SKM-1 treated with dmso at 0.1 percent for 144 hours (cell line): ENCODE measurements around the gene OR14C36.
"Not testable (repeated sequence)": the region's sequence is repeated elsewhere in the genome, so short reads cannot be mapped to it uniquely, and the experiment has no call there.

Experiments
- DNase-seq: peaks from one replicate; lab custom pipeline; 2025; ENCODE audit not compliant: unreplicated experiment; lab: John Stamatoyannopoulos, UW

The OR14C36 gene

GRCh38 chr1:248348475-248348874, at the start of gene OR14C36:
Gene OR14C36 (plus strand): TSS chr1:248348775. CDS start chr1:248348775, 0 bp downstream.
- no peak for DNase-seq

- no peak for DNase-seq
Observed at GRCh38 chr1:248303324-248303723, 45.3 kb upstream of the OR14C36 start, which contains the start of gene OR2T12. Gene OR2T12 (minus strand): TSS chr1:248303424. CDS start chr1:248295578, 7,846 bp downstream.

DNA sequence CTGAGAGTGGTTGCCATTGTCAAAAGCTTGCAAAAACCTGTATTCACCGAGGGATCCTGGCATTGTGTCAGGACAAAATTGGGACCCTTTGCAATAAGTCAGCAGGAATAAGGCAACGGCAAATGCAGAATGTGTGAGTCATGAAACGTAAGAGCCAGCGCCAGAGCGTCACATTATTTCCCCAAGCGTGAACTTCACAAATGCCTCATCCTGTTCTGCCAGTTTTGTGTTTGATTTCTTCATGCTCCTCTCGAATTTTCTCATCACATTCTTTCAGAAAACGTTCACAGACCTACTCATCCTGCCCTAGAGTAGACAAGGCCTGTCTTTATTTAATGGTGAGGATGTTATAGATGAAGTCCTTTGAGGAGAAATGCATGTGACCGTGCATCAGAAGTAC, 42.9 kb upstream of the OR14C36 start:
- not testable (repeated sequence) for DNase-seq

GRCh38 chr1:248306103-248306502, 42.5 kb upstream of the OR14C36 start:
- DNase-seq = no peak

- DNase-seq = not testable (repeated sequence)
Observed at GRCh38 chr1:248306740-248307139, 41.8 kb upstream of the OR14C36 start.

- no peak for DNase-seq
Observed at GRCh38 chr1:248316796-248317195, 31.8 kb upstream of the OR14C36 start.

GRCh38 chr1:248324468-248324867, 24.1 kb upstream of the OR14C36 start, which contains the start of gene OR2M7:
Gene OR2M7 (minus strand): TSS chr1:248324568. CDS start chr1:248324568, 0 bp downstream.
- DNase-seq = no peak

GRCh38 chr1:248343451-248343850, 5.1 kb upstream of the OR14C36 start:
- DNase-seq = no peak

- DNase-seq = no peak
Observed at GRCh38 chr1:248359415-248359814, 10.8 kb downstream of the OR14C36 start.

GRCh38 chr1:248361121-248361715, 12.6 kb downstream of the OR14C36 start, which contains the start of gene OR2T4:
Gene OR2T4 (plus strand): TSS chr1:248361665. CDS start chr1:248361665, 0 bp downstream.
- DNase-seq = no peak

GRCh38 chr1:248366609-248367008, 18.0 kb downstream of the OR14C36 start:
- no peak for DNase-seq

GRCh38 chr1:248372394-248372793, 23.8 kb downstream of the OR14C36 start:
- no peak for DNase-seq

GRCh38 chr1:248373761-248374160, 25.2 kb downstream of the OR14C36 start:
- no peak for DNase-seq

DNA sequence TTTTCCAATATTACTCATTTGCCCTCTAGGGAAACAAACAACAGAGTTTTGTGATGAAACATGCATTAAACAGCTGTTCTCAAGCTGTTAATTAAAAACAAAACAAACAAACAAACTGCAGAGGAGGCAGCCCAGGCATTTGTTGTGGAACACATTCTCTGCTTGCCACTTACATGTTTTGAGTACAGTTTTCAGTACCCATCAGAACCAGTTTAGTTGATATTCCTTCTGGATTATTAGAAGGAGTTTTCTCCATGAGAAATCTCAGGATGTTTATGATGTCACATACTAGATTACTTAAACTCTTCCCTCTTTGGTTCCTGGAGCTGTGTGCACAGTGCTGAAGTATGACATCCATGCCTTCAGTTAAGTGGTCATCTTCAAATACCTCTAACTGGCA, 26.9 kb downstream of the OR14C36 start, which contains the start of gene OR2T6:
OR2T6 (plus strand) TSS at position 301 of the 400 bp plus-strand sequence. CDS start 11,863 bp downstream, outside the sequence.
- no peak for DNase-seq

- no peak for DNase-seq
Observed at GRCh38 chr1:248376916-248377315, 28.3 kb downstream of the OR14C36 start.

DNA sequence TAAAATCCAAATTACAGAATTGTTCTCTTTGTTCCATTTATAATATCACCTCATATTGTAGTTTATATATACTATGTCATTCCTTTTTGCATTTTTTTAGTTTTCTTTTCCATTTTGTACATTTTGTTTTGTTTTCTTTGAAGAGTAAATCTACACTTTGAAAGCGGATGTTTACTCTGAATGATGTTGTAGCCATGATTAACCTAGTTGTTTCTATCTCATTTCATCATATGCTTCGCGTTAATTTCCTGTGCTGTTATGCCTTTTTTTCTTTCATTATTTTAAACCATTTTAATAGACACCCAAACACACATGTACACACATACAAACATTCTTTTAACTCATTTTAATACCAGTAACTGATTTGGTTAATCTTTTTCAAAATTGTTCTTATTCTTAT, 32.3 kb downstream of the OR14C36 start:
- no peak for DNase-seq

- DNase-seq = no peak
Observed at GRCh38 chr1:248388426-248388825, 39.9 kb downstream of the OR14C36 start.

DNA sequence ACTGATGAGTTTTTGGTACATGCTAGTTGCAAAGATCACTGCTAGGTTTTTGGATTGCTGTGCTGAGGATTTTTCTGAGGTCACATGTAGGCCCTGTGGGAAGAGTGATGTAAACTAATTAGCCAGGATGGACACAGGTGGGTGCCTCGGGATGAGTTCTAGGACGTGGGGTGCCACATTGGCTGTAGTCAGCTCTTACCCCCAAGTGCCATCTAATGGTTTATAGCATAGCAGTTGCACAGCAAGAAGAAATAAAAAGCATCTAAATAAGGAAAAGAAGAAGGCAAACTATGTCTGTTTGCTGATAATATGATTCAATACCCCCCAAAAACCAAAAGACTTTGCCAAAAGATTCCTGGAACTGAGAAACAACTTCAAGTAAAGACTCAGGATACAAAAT, 44.5 kb downstream of the OR14C36 start:
- DNase-seq = no peak
